Vagina (tissue), 2 donors: Measurements from ENCODE around the gene SLC4A11.

ENCODE experiments used
- CTCF ChIP-seq, 3 experiments: fragments of 450-650 bp in 2 of 3; fragments of 200-600 bp in 1 of 3; sonication (generic) in 1 of 3; IDR thresholded peaks; one replicate each; pipeline ENCODE4 v1.5.1; 2017 to 2019; ENCODE audit warnings: antibody characterized with exemption in 3 of 3, mild to moderate bottlenecking in 2 of 3, moderate library complexity in 2 of 3
- POLR2A ChIP-seq, 2 donors: fragments of 450-650 bp; IDR thresholded peaks; one replicate each; pipeline ENCODE4 v1.6.1; 2017; ENCODE audit warnings: antibody characterized with exemption in 2 of 2, mild to moderate bottlenecking in 2 of 2, moderate library complexity in 2 of 2
- POLR2AphosphoS5 ChIP-seq, 2 donors: sonication (generic); formaldehyde crosslinking; IDR thresholded peaks; one replicate each; pipeline ENCODE4 v1.9.0; 2017; ENCODE audit warnings: antibody characterized with exemption in 2 of 2, mild to moderate bottlenecking in 2 of 2, low read depth in 1 of 2; ENCODE audit not compliant: insufficient read depth in 1 of 2

DNA sequence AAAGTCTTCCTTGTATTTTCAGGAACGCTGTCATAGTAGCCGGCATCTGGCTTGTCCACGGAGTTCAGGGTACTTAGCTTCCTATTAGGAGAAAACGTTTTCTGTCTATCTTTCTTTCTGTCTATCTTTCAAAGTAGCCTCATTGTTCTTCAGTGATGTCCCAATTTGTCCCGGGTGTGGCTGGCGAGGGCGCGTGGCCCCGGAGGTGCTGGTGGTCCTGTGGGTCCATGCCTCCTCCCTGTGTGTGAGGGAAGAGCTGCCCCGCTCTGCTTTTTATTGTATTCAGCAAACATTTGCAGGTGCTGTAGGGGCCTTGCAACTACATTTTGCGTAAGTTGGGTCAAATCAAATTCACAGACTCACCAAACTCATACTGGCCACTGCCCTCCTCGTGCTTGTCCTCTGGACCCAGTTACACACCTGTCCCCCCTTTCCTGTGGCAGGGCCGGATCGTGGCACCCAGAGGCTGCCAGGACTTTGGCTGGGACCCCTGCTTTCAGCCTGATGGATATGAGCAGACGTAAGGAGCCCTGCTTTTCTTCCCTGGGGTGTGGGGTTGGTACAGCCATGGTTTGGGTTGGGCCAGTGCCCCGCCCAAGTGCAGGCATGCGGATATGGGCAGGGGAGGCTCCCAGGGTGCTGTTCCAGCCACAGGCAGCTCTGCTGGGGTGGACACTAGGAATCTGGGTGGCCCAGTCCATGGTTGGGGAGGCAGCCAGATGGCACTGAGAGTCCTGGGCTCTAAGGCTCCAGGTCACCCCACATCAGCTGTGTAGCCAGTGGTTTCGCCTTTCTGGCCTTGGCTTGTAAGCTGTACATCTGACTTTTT is 17.4 kb downstream of the SLC4A11 start:
- TF ChIP-seq POLR2A (IDR thresholded peaks at IDR 0.05) = no peak
- no peak for TF ChIP-seq CTCF (IDR thresholded peaks at IDR 0.05)
- TF ChIP-seq POLR2AphosphoS5 (IDR thresholded peaks at IDR 0.05; ENCODE audit: insufficient read depth in 1 of 2, low read depth in 1 of 2) = no peak
